ES-I3 (cell line): ENCODE data around the gene PABPC1L.

Source experiments
- H3K36me3 ChIP-seq: 2 replicates; pipeline ENCODE4 v1.6.1; 2013; ENCODE audit warnings: mild to moderate bottlenecking, low read length, control low read depth, moderate library complexity; ENCODE audit not compliant: insufficient read depth
- H3K4me1 ChIP-seq: 2 replicates; pipeline ENCODE4 v1.6.1; 2013; ENCODE audit warnings: mild to moderate bottlenecking, control low read depth, low read length; ENCODE audit not compliant: insufficient read depth
- H3K9ac ChIP-seq: 2 replicates; pipeline ENCODE4 v1.6.1; 2013; ENCODE audit warnings: low read depth, mild to moderate bottlenecking, low read length, moderate library complexity
- H3K9me3 ChIP-seq: 2 replicates; pipeline ENCODE4 v1.6.1; 2013; ENCODE audit warnings: mild to moderate bottlenecking, low read length, moderate library complexity; ENCODE audit not compliant: control insufficient read depth, insufficient read depth

Gene PABPC1L

DNA sequence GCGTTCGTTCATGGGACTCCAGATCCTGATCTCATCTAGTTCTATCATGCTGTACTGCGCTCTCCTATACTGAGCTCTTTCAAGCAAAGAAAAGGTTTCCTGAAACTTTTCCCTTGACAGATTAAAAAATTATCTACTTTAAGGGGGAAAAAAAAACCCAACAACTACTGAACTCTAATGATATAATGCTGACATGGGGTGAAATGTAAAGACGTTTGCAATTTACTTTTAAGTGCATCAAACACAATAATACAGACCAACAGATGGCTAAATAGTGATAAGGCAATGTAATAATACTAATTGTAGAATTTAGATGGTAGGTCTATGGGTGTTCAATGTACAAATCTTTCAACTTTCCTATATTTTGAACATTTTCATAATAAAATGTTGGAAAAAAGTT lies 34.0 kb downstream of the PABPC1L start:
- H3K4me1 ChIP-seq, result no peaks in the 10 kb centered on the region
- no peaks in the 10 kb centered on the region for H3K9me3 ChIP-seq
- H3K9ac ChIP-seq, result no peak overlapping the region
- H3K36me3 ChIP-seq, result peaks cover 31% of the 10 kb centered on the region

DNA sequence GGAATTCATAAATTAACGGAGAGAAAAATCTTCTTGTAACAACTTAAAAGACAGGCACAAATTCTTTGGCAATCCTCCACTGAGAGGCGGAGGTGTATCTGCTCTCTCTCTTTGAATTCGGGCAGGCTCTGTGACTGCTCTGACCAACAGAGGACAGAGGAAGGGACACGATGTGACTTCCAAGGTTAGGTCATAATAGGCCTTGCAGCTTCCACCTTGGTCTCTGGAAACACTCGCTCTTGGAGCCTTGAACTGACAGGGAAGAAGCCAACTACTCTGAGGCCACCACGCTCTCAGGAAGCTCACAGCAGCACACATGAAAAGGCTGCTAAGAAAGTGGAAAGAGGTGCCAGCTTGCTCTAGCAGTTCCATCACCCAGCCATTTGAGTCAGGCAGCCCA lies 35.4 kb downstream of the PABPC1L start:
- peaks cover 26% of the 10 kb centered on the region for H3K36me3 ChIP-seq

DNA sequence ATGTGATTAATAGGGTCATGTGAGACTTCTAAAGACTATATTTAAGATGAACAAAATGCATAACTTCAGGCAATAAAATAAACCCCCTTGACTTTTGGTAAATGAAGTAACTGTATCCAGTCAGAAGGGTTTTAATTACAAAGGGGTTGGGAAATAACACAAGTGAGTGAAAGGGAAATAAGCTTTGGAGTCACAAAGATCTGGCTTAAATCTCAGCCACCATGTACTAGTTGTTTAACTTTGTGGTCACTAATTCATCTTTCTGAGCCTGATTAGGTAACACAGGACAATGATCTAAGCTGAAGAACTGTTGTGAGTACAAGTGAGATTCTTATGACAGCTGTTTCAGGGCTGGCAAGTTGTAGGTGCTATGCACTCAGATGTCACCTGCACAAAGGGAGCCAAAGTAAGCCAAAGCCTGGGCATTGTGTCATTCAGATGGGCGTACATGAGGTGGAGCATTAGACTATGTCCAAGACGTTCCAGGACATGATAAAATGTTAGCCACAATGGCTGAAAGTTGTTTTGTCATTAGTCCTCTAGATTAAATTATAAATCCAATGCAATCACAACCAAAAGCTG lies 36.5 kb downstream of the PABPC1L start:
- no peaks in the 10 kb centered on the region for H3K9me3 ChIP-seq
- H3K36me3 ChIP-seq, result peaks cover 27% of the 10 kb centered on the region
- no peak overlapping the region for H3K9ac ChIP-seq
- H3K4me1 ChIP-seq, result no peaks in the 10 kb centered on the region

More for the DNA sequence above, 35.4 kb downstream of the PABPC1L start:
- Histone ChIP-seq H3K9ac (no peak overlapping the region), H3K4me1 (no peaks in the 10 kb centered on the region), H3K9me3 (no peaks in the 10 kb centered on the region)

DNA sequence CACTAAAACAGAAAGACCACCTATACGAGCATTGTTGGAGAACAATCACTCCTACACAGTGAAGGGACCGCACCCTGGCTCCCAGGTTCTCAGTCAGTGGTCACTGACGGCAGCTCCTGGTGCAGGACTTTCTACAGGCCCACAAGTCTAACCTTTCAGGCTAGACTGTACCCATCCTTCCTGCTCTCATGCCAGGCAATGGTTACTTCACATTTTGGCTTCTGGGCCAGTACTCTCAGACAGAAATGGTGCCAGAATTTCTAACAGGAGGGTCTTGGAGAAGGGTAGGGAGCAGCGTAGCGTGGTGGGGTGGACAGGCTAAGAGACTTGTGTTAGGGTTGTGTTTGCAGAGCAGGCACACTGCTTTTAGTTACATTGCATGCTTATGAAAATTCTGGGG lies 38.2 kb downstream of the PABPC1L start:
- Histone ChIP-seq H3K9ac (no peak overlapping the region), H3K9me3 (no peaks in the 10 kb centered on the region), H3K36me3 (peaks cover 33% of the 10 kb centered on the region), H3K4me1 (no peaks in the 10 kb centered on the region)

DNA sequence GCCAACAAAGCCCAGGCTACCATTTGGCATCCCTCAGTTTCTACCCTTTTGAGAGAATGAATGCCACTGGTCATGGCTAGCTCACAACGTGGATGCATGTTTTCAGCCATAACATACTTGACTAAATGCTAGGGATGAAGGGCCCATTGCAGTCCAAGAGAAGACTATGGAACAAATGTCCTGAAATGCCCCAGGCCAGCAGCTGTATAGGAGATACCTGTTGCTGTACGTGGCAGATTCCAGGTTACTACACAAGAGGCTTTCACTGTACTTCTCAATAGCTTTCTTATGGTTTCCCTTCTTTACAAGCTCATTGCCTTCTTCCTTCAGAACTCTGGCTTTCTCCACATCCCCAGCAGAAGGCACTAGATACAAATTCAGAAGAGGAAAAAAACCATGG lies 38.7 kb downstream of the PABPC1L start:
- H3K36me3 ChIP-seq, result peaks cover 30% of the 10 kb centered on the region
- H3K9ac ChIP-seq, result no peak overlapping the region
- no peaks in the 10 kb centered on the region for H3K9me3 ChIP-seq
- H3K4me1 ChIP-seq, result no peaks in the 10 kb centered on the region

DNA sequence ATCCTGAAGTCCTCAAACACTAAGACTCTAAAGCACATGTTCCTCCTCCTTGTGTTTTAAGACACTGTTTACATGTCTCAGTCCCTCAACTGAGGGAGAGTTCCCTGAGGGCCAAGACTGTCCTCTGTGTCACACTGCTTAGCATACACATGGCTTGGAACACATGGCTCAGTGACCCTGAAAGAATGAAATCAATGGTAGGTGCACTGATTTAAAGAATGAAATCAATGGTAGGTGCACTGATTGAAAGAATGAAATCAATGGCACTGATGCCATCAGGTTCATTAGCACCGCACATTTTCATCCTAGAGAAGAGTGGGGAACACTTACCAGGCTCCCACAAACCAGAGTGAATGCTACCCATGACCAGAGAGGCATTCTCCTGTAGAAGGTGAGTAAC lies 40.5 kb downstream of the PABPC1L start:
- Histone ChIP-seq H3K9ac (no peak overlapping the region), H3K4me1 (no peaks in the 10 kb centered on the region), H3K36me3 (peaks cover 40% of the 10 kb centered on the region), H3K9me3 (no peaks in the 10 kb centered on the region)

DNA sequence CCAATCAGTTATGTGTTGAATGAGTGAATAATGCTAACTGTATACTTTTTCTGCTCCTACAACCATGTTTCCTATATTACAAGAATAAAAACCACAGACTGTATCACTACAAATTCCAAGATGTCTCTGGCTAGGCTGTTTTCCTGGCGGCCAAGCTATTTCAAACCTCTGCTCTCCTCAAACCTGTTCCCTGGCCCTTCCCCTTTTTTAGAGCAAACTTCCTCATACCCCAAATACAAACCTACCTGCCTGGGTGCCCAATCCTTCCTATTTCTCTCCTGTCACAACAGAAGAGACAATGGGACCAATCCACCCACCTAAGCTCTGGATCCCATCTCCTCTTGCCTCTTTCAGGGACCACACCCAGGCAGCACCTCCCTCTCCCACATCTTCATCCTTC lies 42.9 kb downstream of the PABPC1L start:
- Histone ChIP-seq H3K36me3 (peaks cover 40% of the 10 kb centered on the region), H3K9ac (no peak overlapping the region)

DNA sequence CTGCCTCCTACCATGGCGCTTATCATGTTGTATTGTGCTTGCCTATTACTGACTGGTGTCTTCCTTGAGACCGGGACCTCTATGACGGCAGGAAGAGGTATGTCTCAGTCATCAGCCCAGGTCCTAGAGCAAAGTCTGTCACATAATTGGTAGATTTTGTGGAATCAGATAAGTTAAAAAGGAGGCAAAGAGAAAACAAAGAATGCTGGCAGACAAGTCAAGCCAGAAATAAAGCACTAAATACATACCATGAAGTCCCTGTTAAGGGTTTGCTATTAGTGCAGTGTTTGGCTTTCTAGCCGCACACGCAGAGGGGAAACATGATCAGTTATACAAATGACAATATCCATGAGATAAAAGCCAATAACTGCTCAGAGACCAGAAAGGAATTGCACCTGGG lies 44.4 kb downstream of the PABPC1L start:
- peaks cover 35% of the 10 kb centered on the region for H3K36me3 ChIP-seq
- H3K9ac ChIP-seq, result no peak overlapping the region
- H3K4me1 ChIP-seq, result peaks cover 4% of the 10 kb centered on the region; the same call in 1 of the 2 replicates

More for the DNA sequence above, 42.9 kb downstream of the PABPC1L start:
- Histone ChIP-seq H3K9me3 (no peaks in the 10 kb centered on the region), H3K4me1 (no peaks in the 10 kb centered on the region)

DNA sequence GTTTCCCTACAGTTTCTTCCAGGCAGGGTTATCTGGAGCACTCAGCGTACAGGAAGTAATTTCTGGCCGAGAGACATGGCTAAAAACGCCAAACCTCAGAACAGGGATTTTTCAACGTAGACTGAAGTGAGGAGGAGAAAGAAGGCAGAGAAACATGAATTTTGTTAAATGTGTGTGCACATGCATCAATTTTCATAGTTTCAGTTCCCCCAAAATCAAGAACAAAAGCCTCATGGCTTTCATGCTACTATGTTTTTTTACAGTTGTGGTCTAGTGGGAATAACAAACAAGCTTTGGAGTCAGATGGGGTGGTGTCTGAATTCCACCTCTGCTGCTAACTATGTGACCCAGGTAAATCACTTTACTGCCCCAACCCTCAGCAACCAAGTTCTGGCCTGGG lies 45.4 kb downstream of the PABPC1L start:
- Histone ChIP-seq H3K36me3 (peaks cover 35% of the 10 kb centered on the region), H3K4me1 (peaks cover 4% of the 10 kb centered on the region; the same call in 1 of the 2 replicates), H3K9me3 (no peaks in the 10 kb centered on the region), H3K9ac (no peak overlapping the region)

More for the DNA sequence above, 44.4 kb downstream of the PABPC1L start:
- no peaks in the 10 kb centered on the region for H3K9me3 ChIP-seq

DNA sequence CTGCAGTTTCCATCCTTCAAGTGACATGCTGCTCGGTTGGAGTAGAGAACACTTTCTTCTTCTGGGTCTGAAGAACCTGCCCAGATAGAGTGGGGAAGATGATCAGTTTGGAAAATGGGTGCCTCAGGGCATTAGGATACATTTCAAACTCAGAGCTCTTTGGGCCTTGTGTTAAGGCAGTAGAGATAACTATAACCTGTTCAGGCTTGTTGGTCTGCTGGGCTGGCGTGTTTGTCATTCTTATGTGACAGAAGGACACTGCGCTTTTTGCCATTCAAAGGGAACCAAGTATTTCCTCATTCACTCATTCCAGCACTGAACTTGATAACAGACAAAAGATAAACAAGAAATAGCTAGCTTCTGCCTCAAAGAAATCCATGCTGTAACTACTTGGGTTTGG lies 46.5 kb downstream of the PABPC1L start:
- Histone ChIP-seq H3K9ac (no peak overlapping the region), H3K36me3 (peaks cover 29% of the 10 kb centered on the region; the same call in 1 of the 2 replicates), H3K4me1 (peaks cover 10% of the 10 kb centered on the region), H3K9me3 (no peaks in the 10 kb centered on the region)

DNA sequence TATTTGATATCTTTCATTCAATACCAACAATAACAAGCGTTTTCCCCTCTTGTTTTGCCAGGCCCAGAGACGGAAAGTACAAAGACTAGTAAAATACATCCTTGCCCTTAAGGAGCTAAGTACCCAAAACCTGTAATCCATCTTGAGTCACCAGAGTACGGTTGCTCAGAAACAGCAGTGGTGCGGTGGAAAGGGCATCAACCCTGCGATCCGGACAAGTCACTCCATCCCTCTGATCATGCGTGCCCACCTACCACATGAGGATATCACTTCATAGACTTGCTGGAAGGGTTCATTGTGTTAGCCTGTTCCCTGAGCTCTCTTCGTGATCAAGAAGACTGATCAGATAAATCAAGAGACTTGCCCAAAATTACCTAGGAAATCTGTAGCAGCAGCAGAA lies 48.4 kb downstream of the PABPC1L start:
- Histone ChIP-seq H3K9ac (no peak overlapping the region), H3K36me3 (peaks cover 18% of the 10 kb centered on the region; the same call in 1 of the 2 replicates), H3K9me3 (no peaks in the 10 kb centered on the region), H3K4me1 (peaks cover 10% of the 10 kb centered on the region)

DNA sequence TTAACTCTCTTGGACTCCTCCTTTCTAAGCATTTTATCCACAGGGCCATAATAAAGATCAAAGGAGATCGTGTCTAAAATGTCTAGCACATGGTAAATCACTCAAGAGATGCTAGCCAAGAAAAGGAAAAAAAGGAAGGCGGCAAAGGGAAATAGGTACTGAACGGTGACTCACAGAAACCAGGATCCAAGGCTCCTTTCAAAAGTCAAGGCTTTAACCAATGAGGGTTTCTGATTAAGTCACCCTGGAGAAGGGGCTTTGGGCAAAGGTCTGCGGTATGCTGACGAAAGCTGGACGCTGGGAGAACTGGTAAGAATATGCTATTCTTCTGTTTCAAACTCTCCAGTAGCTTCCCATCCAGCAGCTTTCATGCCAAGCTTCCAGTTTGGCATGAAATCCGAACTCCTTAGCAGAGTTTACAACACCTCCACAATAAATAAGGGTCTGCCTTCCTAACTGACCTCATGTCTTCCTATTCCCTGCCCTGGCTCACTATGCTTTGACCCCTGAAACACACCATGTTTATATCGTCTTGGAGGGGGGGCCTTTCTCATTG lies 49.3 kb downstream of the PABPC1L start:
- Histone ChIP-seq H3K4me1 (peaks cover 10% of the 10 kb centered on the region), H3K36me3 (peaks cover 16% of the 10 kb centered on the region; the same call in 1 of the 2 replicates), H3K9ac (peak overlapping the region; percentile 74), H3K9me3 (no peaks in the 10 kb centered on the region)

DNA sequence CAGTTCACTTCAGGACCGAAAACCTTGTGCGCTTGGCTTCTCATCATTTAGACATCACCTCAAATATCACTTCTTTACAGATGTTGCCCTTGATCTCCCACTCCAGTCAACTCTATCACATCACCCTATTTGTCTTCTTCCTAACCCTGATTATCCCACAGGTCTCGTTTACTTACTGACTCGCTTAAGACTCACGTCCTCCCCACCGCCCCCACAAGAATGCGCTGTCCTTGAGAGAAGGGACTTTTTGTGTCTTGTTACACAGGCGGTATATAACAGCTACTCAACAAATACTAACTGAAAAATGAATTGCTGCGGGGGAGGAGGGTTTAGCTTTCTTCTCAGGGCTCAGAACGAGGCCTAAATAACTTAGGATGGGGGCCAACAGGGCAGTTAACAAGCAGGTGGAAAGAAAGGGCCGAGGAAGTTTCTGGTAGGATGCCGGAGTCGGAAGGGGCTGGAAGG lies 49.8 kb downstream of the PABPC1L start:
- no peaks in the 10 kb centered on the region for H3K9me3 ChIP-seq
- peak overlapping the region; percentile 74 for H3K9ac ChIP-seq
- H3K4me1 ChIP-seq, result peaks cover 10% of the 10 kb centered on the region
- H3K36me3 ChIP-seq, result peaks cover 13% of the 10 kb centered on the region; the same call in 1 of the 2 replicates

DNA sequence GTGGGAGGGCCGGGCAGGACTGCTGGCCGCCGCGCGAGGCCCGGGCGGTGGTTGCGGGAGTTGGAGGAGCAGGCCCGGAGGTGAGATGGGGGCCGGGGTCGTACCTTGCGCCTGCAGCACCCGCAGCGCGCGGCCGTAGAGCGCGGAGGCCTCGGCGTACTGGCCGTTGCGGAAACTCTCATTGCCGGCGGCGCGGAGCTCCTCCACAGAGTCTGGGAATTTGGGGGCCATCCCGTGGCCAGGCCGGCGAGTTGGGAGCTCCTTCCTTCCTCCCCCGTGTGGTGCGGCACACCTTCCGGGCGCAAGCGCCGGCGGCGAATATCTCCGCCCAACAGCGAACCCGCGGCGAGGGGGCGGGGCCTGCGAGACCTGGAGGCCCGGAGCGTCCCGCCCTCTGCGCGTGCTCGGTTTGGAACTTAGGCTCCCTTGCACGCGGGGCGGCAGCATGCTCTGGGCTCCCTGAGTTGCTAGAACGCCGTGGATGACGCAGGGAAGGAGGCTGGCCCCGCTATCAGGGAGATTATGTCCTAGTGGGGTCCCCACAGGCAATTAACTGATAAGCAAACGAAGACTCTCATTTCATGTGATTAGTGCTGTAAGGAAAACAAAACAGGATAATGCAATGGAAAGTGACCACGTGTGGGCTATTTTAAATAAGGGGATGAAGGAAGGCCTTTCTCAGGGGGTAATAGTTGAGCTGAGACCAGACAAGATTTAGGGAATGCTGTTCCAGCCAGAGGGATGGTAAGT lies 50.4 kb downstream of the PABPC1L start, which contains the start of gene TOMM34:
Gene TOMM34, minus strand, starts transcription at position 295 of the 750 bp plus-strand sequence. Its CDS starts 64 bp downstream, at position 231.
- H3K36me3 ChIP-seq, result peaks cover 7% of the 10 kb centered on the region; the same call in 1 of the 2 replicates
- H3K4me1 ChIP-seq, result peaks cover 10% of the 10 kb centered on the region
- no peaks in the 10 kb centered on the region for H3K9me3 ChIP-seq
- H3K9ac ChIP-seq, result peak within 1 kb of the TSS; percentile 74
